HG03135 (cell line): Measurements from ENCODE around the gene CUL3.
A peak's percentile ranks its signal among the peaks of the same experiment; 100 is the strongest.
"Not testable (repeated sequence)": the region's sequence is repeated elsewhere in the genome, so short reads cannot be mapped to it uniquely, and the experiment has no call there.

Experiments used
- ATAC-seq: cut with Tn5 transposase; IDR thresholded peaks from one replicate; pipeline ENCODE4 v1.9.1; 2021; ENCODE audit warnings: mild to moderate bottlenecking, moderate library complexity; ENCODE audit not compliant: unreplicated experiment

Gene CUL3

DNA sequence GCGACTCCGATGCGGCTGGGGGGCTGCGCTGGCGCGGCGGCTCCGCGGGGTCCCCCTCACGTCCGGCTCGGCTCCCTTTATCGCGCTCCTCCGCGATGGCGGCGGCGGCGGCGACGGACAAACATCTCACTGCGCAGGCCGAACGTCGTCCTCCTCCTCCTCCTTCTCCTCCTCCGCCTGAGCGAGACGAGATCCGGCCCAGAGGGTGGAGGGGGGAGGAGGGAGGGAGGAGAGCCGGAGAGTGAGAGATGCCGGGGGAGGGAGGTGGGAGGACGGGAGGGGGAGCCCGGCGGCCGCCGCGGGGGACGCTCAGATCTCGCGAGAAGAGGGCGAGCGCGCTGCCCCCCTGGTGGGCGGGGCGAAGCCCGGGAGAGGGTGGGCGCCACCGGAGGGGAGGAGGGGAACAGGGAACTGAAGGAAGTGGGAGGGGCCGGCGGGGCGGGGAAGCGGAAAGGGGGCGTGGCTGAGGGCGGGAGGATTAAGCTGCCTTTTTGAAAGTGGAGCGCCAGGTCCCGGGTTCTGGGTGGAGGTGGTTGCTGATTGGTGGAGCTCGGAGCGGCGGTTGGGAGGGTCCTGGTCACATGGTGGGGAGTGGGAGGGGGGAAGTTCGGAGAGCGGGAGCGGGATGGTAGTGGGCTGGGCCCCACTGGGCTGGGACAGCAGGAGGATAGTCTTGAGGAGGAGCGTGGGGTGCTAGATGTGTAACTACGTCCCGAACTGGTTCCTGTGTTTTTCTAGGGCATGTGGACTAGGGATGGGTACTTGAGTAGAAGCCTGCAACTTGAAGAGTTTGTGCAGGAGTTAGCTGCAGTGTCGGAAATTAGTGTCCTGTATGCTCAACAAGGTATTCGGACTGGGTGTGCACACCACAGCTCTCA lies at the start of gene CUL3:
TSS of gene CUL3 (minus strand) at position 153 of the 878 bp plus-strand sequence. CDS start 354 bp downstream, outside the sequence.
- peak; percentile 66 for ATAC-seq

DNA sequence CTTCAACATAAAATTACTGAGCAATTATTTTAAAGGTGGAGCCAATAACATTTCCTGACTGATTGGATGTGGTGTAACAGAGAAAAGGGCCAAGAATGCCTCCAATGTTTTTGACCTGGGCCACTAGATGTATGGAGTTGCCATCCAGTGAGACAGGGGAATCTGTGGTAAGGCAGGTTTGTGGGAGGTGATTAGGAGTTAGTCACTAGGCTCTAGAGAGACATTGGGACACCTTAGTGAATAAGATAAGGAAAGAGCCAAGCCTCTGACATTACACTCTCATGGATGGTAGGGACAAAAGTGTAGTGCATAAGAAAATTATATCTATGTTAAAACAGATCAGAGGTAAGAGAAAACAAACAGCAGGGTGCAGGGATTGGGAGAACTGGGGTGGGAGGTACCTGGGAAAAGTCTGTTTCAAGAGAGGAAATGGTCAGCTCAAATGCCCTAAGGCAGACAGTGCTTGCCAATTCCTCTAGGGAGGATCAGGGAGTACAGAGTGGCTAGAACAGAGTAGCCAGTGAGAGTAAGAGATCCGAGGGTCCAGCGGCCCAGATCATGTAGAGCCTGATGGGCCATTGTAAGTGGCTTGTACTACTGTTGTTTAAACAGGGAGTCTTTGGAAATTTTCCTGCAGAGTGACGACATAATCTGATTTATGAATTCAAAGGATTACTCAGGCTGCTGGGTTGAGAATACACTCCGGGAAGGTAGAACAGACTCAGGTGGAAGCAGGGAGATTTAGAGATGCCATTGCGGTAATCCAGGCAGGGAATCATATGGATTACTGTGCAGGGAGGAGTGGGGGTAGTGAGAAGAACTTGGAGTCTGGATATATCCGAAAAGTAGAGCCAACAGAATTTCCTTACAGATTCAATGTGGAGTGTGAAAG lies 45.7 kb upstream of the CUL3 start:
- no peak for ATAC-seq

DNA sequence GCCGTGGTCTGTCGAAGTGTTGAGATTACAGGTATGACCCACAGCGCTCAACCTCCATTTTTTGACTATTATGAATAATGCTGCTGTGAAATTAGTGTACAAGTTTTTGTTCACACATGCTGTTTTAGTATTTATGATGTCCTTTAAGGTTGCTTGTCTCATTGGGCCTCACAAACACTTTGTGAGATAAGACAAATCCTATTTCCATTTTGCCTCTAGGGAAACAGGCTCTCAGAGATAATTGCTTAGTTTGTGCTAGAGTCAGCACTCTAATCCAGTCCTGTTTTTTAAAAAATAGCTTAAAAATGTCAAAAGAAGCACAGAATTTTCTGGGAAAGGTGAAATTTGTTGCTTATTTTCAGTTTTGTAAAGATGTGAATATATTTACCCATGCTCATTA lies 43.3 kb upstream of the CUL3 start:
- no peak for ATAC-seq

DNA sequence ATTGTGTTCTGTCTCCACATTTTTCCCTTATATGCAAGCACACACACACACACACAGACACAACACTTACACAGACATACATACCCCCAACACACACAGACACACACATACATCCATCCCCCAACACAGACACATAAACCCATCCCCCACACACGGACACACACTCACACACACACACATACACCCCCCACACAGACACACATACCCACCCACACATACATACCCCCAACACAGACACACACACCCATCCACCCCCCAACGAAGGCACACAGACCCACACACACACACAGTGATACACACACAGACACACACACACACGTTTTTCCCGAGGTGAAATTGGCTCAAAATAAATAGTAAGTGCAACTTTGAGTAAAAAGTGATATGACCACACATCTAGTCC lies 41.6 kb upstream of the CUL3 start:
- ATAC-seq, result no peak

DNA sequence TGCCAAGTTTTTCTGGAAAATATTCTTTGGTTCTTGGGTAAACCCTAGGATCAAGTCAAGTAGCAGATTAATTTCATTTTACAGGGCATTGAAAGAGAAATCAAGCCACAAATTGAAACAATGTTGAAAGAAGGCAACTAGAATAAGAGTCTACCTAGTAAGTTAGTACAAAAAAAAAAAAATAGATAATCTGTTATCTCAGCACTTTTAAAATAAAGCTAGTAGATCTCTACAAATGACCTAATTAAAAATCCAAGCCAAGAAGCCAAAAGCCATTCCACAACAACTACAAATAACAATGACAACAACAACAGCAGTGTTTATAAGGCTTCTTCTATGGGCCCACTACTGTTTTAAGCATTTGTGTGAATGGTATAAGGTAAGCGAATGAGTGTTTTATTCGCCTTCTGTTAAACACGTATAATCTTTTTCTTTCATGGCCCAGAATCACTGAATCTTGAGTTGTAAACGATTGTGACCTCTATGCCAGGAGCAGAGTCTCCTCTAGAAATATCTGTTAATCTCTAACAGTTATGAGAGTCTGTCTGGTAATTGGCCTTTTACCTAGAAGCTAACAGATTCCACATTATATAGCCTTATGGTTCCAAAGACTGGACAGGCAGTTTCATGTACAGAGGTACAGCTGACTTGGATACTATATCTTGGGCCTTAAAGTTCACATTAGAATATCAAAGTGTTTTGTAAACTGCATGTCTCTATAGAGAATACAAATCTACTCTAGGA lies 28.6 kb upstream of the CUL3 start:
- ATAC-seq, result no peak

DNA sequence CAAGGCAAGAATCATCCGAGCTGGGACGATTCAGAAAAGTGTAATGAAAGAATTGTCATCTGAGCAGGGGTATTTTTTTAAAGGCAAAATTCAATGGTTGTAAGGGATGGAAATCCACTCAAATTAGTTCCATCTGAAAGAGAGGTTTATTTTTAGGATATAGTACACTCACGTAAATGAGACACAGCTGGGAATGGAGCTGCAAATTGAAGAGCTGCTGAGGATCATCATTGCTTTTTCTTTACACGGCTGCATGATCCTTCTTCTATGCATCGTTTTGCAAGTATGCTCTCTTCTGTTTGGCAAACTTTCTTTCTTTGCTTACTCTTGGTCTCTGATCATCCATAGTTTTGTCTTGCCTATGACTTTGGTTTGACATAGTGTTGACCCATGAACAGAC lies 27.4 kb upstream of the CUL3 start:
- ATAC-seq, result no peak

DNA sequence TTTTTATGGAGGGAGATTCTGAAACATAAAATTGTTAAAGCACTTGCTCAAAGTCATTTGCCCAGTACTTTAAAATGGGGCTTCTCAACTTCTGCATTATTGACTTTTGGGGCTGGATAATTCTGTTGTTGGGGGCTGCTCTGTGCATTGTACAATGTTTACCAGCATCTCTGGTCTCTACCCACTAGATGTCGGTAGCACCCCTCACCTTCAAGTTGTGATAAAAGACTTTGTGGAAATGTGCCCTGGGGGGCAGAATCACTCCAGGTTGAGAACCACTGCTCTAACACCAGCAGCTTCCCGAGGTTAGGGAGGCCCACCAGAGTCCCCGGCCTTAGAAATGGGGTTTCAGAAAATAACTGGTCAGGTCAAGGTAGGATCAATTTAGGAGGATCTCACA lies 26.8 kb upstream of the CUL3 start:
- no peak for ATAC-seq

DNA sequence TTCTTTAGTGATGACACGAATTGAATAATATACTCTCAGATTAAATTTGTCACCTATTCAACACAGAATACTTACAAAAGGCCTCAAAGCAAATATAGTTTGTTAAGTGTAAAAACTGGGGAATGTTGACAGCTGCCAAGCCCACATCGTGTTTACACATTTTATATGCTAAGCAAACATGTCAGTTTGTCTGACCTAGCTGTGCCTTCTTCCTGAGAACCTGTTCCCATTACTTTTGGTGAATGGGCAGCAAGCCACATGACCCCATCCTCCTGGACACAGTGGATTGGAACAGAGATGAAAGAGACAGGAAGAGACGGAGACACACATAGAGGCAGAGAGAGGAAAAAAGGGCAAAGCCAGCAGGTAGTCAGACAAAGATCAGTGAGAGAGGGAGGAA lies 22.9 kb upstream of the CUL3 start:
- no peak for ATAC-seq

DNA sequence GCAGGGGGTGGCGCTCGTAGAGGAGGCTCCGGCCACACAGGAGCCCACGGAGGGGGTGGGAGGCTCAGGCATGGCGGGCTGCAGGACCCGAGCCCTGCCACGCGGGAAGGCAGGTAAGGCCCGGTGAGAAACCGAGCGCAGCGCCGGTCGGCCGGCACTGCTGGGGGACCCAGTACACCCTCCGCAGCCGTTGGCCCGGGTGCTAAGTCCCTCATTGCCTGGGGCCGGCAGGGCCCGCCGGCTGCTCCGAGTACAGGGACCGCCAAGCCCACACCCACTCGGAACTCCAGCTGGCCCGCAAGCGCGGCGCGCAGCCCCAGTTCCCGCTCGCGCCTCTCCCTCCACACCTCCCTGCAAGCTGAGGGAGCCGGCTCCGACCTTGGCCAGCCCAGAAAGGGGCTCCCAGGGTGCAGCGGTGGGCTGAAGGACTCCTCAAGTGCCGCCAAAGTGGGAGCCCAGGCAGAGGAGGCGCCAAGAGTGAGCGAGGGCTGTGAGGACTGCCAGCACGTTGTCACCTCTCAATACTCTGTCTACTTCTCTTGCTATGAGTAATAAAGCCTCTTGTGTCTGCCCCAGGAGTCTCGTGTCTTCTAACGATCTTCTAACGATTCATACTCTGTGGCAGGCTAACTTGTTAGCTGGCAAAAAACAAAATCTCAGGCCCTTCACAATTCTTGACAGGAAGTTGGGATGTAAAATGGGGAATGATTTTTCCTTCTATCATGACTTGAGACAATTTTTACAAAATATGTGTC lies 18.8 kb upstream of the CUL3 start:
- not testable (repeated sequence) for ATAC-seq

DNA sequence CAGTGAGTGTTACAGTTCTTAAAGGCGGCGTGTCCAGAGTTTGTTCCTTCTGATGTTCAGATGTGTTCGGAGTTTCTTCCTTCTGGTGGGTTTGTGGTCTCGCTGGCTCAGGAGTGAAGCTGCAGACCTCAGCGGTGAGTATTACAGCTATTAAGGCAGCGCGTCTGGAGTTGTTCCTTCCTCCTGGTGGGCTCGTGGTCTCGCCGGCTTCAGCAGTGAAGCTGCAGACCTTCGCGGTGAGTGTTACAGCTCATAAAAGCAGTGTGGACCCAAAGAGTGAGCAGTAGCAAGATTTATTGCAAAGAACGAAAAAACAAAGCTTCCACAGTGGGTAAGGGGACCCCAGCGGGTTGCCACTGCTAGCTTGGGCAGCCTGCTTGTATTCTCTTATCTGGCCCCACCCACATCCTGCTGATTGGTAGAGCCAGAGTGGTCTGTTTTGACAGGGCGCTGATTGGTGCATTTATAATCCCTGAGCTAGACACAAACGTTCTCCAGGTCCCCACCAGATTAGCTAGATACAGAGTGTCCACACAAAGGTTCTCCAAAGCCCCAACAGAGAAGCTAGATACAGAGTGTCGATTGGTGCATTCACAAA lies 17.7 kb upstream of the CUL3 start:
- not testable (repeated sequence) for ATAC-seq

DNA sequence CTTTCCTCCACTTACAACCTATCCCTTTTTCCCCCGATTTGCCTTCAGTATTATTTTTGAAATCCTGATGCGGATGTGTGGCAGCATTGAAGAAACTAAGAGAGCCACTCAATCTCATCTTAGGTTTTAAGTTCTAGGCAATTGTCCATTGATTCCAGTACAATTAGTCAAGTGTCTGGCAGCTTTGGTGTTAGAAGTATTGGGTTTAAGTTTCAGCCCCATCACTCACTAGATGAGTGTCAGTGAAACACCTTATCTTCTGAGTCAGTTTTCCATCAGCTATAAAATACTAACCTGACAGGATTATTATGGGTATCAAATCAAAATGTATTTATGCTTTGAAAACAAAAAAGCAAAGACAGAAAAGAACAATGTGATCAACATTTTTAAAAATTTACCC lies 16.8 kb upstream of the CUL3 start:
- ATAC-seq, result no peak

DNA sequence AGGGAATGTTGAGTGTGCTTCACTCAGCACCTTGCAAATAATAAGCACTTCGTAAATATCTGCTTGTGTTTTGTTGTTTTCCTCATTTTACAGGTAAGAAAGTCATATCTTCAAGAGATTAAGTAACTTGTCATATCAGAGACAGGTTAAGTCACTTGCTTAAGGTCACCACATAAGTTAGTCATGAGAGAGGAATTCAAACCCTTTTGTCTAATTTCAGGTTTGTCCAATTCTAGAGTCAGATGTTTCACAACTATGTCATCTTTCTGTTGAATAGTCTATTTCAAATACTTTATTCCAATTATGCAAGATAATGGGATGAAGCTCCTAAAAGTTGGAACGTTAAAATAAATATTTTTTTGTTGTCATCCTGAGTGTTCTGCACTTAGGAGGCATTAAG lies 13.5 kb upstream of the CUL3 start:
- ATAC-seq, result no peak

DNA sequence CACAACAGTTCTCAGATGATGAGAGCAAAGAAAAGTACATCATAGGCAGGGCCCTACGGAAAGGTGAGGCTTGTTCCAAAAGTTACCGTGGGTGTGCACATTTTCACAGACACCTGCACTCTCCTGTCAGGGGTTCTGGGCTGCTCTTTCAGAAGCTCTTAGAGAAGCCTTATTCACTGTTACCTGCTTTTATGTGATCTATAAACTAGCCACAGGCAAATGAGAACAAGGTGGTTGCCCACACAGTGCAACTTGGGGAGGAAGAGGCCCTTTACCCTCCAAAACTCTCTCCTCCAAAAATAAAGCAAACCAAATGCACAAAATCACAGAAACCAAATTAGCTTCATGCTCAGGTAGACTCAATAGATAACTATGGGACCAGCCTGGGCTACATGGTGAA lies 11.1 kb upstream of the CUL3 start:
- no peak for ATAC-seq

DNA sequence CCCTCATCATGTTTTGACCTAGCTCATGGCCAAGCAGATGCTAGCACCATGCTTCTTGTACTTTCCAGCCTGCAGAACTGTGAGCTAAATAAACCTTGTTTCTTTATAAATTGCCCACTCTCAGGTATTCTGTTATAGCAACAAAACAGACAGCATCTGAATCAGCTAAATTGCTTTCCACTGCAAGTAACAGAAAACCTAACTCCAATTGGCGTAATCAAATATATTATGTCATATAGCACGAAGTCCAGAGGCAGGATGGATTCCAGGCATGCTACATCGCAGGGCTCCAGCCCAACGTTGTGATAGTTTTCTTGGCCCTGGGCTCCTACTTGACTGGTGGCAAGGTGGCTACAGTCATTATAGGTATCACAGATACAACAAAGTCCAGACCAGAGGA lies 10.4 kb upstream of the CUL3 start:
- no peak for ATAC-seq

DNA sequence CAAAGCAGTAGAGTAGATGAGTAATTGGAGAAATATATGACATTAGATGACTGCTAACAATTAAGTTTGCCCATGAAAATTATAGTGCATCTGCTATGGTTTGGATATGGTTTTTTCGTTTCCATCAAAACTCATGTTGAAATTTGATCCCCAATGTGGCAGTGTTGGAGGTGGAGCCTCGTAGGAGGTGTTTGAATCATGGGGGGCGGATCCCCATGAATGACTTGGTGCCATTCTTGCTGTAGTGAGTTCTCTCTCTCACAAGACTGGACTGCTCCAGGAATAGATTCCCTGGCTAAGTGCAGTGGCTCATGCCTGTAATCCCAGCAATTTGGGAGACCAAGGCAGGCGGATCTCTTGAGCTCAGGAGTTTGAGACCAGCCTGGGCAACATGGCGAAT lies 9.7 kb upstream of the CUL3 start:
- ATAC-seq, result no peak

DNA sequence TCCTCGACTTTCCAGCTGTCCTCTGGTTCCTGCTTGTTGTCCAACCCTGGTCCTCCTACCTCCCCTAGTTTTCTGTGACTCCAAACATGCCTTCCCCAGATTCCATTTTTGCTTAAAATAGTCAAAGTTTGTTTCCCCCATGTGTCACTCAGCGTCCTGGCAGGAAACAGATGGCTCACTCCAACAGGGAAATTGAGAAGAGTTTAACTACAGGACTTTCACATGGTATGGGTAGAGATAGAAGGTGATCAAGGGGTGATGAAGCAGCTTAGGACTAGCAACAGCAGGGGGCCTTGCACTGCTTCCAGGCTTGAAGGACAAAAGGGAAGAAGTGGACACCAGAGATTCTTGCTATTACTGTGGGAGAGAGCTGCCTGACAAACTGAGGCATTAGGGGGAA lies 6.1 kb upstream of the CUL3 start:
- no peak for ATAC-seq

DNA sequence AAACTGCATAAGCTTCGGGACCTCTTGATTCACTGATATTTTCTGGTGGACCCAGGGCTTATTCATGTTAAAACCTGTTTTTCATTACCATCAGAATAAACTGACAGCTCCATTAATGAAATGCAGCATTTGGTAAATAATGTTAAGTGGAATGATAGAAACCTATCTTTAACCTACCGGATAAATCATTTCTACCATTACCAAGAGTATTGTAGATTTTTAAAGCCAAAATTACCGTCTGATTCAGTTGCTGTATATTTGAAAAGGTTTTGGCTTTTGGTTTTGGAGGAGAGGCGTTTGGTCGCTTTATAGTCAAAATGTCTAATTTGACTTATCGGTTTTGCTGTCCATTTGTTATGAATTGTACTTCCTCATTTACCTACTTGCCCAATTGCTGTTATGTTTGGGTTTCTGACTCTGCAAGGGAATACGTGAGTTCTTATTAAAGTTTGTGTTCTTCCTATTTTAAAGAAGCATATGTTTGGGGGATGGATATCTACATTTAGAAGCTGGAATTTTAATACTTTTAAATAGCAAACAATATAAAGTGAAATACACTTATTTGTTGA lies 1.0 kb upstream of the CUL3 start:
- no peak for ATAC-seq

DNA sequence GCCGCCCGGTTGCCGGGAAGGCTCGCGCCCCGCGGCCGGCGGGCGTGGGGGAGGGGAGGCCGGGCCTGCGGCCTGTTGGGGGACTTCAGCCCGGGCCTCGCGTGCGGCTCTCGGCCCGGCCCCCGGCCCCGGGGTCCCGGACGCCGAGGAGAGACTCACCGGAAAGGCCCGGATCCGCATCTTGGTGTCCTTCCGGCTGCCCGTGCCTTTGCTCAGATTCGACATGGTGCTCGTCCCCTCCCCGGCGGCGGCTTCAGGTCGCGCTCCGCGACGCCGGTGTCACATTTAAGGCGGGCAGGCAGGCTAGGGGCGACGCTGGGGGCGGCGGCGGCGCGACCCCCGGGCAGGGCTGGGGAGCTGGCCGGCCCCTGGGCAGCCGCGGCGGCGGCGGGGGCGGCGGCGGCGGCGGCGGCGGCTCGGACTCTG lies 365 bp downstream of the CUL3 start:
- peak; percentile 43 for ATAC-seq

DNA sequence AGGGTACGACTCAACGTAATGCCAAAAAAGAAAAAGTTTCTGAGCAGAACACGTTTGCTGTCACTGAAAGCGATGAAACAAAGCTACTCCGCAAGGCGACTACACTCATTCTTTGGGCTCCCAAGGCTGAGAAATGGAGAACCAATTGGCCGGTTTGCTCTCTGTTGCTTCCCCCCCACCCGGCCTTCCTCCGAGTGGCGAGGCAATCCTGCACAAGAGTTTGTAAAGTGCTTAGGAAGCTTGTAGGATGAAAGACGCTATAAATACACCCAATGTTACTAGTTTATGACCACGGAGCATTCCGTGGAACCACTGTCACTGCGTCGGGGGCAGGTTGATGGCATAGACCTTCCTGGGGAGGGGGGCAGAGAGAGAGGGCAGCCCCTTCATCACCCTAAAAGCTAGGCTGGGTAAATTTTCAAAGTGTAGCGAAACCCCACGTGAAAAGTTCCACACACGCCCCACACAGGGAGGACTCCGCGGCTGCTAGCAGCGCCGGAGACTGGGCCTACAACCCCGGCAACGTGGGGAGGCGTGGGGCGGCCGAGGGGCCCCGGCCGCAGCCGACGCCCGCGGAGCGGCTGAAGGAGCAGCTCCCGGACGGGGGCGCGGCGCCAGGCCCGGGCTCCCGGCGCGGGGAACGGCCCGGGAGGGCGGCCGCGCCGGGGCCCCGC lies 915 bp downstream of the CUL3 start:
- ATAC-seq, result peak; percentile 2
